Stromal cell of bone marrow (primary cell): ENCODE measurements around the gene APOA5.

Experiments
- DNase-seq: peaks from one replicate; pipeline ENCODE4 v3.0.0-alpha.2; 2012; ENCODE audit warnings: low read depth

Gene APOA5

DNA sequence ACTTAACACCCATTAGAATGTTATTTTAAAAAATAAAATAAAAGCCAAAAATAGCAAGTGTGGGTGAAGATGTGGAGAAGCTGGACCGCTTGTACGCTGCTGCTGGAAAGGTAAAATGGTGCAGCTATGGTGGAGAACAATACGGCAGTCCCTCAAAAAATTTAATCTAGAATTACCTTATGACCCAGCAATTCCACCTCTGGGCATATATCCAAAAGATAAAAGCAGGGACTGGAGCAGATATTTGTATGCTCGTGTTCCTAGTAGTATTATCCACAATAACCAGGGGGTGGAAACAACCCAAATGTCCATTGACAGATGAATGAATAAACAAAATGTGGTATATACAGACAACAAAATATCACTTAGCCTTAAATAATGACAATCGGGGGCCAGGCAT, 6.1 kb upstream of the APOA5 start:
- no peak for DNase-seq

DNA sequence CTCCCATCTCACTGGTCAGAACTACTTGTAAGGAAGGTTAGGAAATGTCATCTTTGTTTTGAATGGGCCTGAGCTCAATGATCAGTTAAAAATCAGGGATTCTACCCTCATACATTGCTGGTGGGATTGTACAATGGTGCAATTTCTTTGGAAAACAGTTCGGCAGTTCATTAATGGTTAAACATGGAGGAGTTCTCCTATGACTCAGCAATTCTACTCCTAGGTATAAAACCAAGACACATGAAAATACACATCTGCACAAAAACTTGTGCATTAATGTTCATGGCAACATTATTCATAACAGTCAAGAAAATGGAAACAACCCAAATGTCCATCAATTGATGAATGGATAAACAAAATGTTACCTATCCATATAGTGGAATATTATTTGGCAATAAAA, 4.9 kb upstream of the APOA5 start:
- DNase-seq: no peak

DNA sequence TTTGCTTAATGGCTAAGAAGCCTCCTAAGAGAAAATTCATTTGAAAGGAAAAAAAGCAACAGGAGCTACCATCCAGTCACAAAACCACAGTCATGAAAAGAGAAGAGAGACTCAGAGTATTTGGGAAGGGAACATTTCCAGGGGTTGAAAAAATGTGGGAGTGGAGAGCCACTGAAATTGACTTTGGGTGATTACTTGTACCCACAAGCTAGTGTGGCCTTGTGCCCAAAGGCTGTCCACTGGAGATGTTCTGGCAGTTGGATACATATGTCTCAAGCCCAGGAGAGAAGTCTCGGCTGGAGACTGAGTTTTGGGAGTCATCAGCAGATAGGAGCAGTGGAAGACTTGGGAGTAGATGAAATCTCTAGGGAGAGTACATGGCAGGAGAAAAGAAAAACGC, 3.2 kb upstream of the APOA5 start:
- no peak for DNase-seq

DNA sequence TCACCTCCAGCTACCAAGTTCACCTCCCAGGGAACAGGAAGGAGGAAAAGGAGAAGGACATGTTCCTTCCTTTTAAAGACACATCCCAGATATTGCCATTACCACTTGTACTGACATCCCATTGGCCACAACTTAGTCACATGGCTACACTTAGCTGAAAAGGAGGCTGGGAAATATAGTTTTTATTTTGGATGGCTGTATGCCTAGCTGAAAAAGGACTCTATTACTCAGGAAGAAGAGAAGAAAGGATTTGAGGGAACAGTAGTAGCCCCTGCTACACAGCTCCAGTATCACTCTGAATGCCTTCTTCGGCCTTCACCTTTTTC, 2.1 kb upstream of the APOA5 start:
- no peak for DNase-seq

DNA sequence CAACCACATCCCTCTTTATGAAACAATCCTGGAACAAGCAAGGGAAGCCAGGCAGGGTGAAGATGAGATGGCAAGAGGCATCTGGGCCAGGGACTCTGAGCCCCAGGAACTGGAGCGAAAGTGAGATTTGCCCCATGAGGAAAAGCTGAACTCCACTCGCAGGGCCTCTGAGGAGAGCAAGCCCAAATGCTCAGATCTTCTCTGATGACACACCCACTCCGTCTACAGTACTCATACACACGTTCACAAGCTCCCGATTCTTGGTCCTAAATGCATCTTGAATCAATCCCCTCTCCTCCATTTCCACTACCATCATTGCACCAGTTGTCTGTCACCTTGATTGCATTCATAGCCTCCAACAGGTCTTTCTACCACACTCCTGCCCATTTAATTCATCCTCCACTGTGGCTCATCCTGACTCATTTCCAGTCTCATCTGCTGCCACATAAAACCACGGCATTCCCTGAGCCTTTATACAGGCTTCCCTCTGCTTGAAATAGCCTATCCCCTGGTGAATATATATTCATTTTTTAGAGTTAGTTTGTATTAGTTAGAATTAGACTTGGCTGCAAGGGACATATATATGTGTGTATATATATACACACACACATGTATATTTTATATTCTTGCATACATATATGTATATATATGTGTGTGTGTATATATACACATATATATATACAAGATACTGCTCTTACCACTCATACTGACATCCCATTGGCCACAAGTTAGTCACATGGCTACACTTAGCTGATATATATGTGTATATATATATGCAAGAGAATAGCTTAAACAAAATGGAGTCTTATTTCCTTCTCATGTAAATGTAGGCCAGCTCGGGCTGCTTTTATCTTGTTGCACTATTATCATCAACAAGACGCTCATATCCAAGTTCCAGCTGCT, 1.4 kb upstream of the APOA5 start:
- no peak for DNase-seq

DNA sequence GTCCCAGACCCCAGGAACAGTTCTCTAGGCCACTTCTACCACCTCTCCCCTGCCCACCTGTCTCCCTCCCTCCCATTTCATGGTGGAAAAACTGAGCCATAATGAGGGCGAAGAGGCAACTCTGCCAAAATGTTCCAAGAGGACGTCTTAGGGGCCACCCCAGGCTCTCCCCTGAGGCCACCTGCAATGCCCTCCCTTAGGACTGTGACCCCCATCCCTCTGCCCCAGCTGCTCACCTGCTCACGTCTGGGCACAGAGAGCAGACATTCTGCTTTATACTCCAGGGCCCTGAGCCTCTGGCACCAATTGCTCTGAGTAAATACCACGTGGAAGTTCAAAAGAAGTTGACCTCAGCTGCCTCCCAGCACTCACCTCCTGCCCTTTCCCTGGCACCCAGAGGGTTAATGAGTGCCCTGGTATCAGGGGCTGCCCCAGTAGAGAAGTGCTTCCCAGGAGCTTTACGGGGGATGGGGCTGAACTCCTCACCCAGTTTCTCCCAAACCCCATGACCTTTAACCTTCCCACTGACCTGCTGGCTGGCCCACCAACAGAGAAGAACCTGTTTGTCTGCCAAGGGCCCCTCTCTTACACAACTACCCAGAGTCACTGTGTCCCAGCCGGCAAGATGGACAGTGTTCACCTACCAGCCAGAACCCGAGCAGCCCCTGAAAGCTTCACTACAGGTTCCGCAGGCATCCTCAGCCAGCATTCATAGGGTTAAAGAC, 627 bp upstream of the APOA5 start:
- DNase-seq: no peak

DNA sequence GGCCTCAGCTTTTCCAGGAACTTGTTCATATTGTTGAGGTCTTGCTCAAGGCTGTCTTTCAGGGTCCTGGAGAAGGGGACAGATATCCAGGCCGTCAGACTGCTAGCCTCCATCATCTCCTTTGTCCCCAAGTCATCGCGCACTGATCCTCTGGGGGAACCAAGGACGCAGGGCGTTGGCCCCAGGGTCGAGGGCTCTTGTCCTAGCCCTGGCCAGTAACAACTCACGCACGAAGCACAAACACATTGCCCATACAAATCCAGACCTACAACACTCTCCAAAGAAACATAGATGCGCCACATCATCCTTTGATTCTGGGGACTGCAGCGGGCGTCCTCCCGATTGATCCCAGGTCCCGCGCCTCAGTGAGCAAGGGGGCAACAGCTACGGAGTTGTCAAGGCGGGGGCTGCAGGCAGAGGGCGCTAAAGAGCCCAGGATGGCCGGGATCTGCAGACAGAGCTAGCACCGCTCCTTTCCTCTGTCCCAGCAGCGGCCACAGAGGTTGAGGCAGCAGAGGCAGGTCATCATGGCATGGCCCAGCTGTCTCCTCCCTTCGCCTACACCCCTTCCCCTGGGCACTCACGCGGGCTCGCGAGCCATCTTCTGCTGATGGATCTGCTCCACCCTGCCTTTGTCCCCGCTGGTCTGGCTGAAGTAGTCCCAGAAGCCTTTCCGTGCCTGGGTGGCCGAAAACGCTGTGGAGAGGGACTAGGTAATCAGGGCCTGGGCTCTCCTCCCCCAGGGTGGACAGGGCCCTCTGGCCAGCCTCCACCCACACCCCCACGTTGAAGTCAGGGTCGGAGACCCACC, 472 bp downstream of the APOA5 start:
- DNase-seq: no peak

DNA sequence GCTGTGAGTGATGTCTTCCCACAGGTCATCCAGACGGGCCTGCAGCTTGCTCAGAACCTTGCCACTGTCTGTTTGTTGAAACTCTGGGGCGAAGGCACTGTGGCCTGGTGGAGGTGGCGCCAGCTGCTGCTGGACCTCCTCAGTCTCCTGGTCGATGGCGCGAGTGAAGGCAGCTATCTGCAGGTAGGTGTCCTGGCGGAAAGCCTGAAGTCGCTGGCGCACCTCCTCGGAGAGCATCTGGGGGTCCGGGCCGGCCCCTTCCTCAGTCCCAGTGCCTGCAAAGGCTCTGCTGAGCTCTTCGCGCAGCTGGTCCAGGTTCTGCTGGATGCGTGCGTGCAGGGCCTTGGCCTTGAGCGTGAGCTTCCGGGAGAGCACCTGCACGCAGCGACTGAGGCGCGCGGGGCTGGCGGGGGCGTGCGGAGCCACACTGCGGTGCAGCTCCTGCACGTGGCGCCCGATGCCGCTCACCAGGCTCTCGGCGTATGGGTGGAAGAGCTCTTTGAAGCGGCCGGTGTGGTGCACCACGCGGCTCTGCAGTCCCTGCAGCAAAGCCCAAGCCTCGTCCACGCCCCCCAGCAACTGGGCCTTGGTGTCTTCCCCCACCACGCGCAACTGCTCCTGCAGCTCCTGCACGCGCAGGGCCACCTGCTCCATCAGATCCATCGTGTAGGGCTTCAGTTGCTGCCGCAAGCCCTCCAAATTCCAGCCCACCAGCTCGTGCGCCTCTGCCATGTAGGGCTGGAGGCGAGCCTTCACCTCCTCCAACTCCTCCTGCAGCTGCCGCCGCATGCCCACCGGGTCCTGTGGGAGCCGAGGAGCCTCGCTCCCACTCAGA, 1.3 kb downstream of the APOA5 start:
- DNase-seq: no peak

DNA sequence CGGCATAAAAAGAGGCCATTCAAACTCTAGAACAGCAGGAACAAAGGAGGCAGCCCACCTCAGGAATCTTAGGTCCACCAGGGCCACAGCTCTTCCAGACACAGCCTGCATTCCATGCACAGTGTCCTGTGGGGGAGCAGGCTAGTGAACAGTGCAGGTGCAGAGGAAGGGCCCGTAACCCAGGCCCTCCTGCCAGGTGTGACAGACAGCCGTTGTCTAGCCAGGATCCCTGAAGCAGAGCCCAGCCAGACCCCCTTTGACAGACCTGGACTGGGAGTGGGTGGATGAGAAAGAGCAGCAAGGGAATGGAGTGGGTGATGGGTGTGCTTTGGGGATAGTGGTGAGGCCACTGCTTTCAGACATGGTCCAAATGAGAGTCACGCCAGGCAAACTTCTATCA, 2.7 kb downstream of the APOA5 start:
- no peak for DNase-seq

DNA sequence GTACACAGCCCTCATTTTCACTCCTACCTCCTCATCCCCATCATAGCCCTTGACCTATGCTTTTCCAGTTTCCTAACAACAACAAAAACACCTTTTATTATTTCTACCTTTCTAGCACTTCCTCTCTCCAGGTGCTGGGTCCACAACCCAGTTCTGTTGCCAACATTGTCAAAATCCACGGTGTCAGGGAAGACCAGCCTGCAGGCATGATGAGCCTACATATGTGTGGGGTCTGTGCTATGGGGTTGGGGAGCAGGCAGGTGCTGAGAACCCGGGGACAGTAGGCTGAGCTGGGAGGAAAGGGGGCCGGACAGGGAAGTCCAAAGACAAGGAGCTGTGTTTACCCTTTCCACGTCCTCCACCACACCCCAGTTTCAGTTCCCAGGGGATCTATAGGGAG, 3.1 kb downstream of the APOA5 start:
- no peak for DNase-seq

DNA sequence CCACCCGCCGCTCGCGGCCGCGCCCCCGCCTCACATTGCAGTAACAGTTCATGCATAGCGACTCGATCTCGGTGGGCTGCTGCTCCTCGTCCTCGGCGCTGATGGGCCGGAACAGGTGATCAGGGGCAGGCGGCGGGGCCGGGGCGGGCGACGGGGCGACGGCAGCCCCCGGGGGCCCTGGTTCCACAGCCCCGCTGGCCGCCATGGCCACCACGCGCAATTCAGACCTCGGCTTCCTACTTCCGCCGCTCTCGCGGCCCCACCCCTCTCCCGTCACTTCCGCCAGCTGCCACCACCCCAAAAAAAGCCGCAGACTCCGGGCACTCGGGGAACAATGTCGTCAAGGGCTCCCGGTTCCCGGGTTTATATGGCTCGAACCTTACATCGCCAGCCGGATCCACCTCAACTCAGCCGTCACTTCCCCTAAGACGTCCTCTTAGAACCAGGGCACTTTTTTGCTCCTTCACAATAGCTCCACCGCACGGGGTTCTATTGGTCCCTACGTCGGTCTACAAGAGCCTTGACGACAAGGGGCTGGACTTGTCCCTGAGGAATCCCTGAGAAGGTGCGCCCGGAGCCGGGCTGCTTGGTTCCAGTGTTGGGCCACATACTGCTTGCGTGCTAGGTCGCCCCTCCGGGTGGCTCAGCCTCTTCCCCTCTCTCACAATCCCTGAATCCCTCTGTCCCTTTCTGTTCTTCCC, 3.7 kb downstream of the APOA5 start, which contains the start of gene ZPR1:
ZPR1 (minus strand) TSS at position 238 of the 701 bp plus-strand sequence; CDS start at position 205, 33 bp downstream.
- DNase-seq: no peak

DNA sequence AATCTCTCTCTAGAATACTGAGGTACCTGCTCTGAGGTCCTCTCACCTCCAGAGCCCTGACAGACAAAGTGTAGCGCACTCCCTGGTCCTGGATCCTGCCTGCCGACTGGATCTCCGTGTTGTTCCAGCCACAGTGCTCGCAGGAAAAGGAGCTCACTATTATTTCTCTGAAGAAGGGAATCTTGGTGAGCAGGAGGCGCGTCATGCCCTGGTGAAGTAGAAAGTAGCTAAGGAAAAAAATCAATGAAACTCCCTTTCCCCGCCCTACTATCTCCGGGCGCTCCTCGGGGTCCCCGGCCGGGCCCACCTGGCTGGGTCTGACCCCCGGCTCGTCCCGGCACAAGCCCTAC, 4.3 kb downstream of the APOA5 start:
- no peak for DNase-seq

DNA sequence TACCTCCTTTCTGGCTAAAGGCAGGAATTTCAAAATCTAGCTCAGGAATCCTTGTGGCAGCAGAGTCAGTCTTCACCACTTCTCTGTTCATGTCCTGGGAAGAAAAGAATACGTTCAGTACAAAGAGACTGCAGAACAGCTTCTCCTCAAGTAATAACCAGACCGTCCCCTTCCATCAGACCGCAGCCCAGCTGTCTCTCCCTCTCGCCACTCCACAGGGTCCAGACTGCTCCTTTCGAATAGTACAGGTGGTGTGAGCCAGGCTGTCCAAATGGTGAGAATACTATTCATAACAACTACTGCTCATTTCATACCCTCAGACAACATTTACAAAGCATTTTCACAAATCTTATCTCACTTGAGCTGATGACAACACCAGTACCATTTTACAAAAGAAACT, 4.7 kb downstream of the APOA5 start:
- no peak for DNase-seq

DNA sequence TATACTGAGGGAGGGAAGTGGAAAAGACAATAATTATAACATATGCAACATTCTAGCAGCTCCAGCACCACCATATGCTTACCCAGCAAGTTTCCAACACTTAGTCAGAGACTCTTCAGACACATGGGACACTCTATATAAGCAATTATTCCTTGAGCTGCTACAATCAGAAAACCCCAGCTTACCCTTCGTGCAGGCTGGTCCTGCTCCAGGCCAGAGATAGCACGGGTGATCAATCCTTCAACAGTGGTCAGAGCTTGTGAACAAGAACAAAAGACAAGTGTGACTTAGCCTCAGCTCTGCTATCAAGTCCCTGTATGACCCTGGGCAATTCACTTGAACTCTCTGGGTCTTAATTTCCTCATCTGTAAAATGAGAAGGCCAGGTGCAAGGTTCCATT, 5.4 kb downstream of the APOA5 start:
- no peak for DNase-seq

DNA sequence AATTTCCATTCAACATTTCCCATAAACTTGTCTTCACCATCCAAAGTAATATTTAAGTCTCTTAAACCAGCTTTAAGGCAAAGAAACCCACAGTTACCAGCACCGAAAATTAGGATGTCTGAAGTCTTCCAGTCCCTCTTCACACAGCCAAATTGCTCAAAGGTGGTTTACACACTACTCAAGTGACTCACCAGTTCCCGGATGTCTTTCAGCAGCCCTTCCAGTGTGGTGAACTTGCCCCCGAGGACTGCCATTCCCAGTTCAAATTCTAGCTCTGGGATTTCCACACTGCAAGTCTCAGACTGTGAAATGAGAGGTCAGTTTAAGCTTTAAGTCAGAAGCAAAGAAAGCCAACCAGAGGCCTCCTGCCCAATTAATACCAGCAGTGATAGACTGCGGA, 9.0 kb downstream of the APOA5 start:
- DNase-seq: peak; percentile 61

DNA sequence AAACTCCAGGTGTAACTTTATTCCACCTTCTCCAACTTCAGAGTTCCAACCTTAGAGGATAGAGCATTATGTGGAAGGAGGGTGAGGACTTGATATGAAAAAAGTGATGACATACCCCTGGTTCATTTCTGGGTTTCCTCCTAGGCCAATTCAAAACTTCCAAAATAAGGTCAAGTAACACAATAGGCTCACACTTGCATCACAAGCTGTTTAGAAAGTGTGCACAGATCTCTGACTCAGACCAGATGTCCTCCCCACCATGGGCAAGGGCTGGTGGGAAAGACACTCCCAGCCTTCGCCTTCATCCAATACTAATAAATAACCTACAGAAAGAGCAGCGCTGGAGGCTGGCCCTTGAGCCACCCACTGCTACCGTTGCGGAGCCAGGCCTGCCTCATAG, 13.1 kb downstream of the APOA5 start:
- DNase-seq: no peak

DNA sequence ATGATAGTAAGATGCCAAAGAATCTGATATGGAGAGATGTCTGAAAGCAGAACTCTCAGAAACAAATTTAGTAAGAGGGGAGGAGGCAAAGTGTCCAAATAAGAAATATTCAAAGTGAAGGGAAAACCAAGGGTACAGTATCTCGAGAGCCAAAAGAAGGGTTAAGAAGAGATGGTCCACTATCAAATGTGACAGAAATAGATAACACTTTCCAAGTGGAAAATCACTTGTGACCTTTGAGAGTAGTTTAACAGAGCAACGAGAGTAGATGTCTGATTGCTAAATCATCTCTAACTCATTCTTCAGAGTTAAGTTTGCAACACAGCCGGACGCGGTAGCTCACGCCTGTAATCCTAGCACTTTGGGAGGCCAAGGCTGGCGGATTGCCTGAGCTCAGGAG, 14.6 kb downstream of the APOA5 start:
- DNase-seq: no peak

DNA sequence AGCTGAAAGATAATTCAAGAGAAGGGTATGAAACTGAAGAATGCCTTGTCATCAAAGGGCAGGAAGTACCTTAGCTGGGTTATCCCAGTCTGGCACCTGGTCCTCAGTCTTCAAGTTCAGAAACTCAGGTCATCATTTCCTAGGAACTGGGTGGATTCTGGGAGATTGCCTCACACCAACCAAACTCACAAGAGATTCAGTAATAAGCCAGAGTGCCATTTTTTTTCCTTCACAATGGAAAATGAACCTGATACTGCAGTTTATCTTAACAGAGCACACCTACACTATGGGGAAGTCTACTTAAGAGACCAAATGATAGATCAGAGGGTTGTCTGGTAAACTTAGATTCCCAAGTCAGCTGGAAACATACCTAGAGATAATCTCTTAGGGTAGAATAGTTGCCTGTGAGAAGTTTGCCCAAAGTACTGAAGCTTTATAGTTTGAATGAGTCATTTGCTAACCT, 15.1 kb downstream of the APOA5 start:
- DNase-seq: no peak

DNA sequence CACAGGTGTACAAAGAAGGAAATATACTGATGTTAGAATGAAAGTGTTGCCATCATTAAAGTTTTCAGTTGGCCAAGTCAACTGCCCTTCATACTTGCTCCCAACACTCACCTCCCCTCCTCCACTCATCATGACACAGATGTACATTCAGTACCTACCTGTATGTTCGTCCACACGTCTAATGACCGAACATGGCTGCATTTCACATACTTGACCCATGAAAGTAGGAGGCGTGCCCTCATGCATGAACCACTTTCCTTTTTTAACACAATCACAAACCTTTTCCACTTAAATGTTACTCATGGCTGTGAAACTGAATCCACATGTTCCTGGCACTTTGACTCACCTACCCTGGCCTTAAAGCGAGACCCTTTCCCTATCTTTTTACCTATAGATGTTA, 15.7 kb downstream of the APOA5 start:
- no peak for DNase-seq

DNA sequence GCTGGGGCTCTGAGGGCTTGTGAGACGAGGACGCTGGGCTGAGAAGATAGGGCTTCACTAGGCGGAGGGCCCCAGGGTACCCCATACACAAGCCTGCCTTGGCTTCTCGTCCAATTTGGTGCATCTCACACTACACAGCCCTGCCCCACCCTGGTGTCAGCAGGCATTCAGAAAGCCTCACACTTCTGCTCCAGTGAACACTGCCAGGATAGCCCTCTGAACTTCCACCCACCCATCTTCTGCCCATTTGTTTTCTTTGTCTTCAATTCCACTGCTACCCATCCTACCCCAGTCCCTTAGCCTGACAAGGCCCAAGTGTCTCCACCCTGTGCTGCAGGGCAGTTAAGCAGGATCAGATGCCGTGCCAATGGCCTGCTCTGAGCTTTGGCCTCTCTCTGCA, 17.0 kb downstream of the APOA5 start:
- DNase-seq: no peak
